Inflammatory macrophage treated with lipopolysaccharide for 4 hours (primary cell): Measurements from ENCODE around the gene DDAH1.
A peak's percentile ranks its signal among the peaks of the same experiment; 100 is the strongest.

Experiments
- DNase-seq: peaks from one replicate; pipeline ENCODE4 v3.0.0-alpha.2; 2020

Gene DDAH1

DNA sequence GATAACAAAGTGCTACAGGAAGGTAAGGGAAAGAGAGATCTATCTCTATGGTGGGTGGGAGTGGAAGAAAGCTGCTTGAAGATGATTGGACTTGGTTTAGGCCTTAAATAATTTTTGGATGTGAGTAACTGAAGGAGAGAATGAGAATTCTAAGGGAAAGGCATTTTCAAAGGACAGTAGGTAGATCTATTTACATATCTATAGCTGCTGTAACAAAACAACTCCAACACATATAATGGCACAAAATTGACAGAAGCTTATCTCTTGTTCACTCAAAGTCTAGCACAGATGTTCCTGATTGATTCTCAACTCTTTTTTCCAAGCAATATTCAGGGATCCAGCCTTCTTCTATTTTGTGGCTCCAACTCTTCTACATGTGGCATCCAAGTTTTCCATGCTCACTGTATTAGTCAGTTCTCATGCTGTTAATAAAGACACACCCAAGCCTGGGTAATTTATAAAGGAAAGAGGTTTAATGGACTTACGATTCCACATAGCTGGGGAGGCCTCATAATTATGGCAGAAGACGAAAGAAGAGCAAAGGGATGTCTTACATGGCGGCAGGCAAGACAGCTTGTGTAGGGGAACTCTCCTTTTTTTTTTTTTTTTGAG is 3.1 kb upstream of the DDAH1 start:
- no peak for DNase-seq

DNA sequence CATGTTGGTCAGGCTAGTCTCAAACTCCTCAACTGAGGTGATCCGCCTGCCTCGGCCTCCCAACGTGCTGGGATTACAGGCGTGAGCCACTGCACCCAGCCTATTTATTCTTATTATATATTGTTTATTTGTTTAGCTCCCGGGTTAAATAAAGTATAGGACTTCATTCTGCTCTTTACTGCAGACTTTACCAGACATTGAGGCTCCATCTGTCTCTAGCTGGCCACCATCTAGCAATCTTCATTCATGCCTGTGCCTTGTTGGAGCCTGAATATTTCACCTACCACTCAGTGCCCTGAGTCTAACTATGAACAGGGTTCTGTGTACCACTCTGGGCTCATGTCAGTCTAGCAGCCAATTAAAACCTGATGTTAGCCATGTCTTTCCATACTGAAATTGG is 2.1 kb upstream of the DDAH1 start:
- DNase-seq: no peak

DNA sequence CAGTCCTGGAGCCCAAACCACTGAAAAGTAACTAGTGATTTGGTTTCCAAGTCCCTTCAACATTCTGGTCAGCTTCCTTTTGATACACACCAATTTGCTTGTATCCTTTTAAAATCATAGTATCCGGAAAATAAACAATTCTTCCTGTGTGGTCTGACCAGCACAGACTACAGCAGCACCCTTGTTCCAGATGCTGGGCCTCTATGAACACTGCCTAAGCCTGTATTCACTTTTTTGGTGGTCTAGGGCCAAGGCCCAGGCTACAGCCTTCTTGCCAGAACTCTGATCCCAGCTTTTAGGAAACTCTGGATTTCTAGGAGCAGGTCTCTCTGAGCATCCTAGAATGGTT is 801 bp upstream of the DDAH1 start:
- DNase-seq: no peak

DNA sequence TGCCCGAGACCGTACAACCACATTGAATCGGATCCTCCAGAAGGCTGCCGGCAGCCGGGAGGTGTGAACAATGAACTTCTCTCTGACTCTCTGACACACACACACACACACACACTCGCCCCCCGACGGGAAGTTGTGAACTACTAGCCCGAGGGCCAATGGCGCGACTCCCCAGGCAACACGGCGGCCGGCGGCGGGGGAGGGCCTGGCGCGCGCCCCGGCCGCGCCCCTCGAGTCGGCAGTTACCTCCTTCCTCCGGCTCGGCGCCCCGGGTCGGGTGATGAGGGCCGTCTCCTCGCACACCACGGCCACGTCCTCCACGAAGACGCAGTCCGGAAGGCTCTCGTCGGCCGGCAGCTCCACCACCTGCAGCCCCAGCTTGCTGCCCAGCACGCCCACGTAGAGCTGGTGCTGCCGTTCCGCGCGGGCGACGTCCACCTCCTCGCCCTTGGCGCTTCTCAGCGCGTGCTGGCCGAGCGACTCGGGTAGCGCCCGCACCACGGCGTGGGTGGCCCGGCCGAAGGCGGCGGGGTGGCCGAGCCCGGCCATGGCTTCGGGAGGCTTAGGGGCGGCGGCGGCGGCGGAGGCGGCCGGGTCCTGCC is 361 bp downstream of the DDAH1 start:
- DNase-seq: peak; percentile 20

DNA sequence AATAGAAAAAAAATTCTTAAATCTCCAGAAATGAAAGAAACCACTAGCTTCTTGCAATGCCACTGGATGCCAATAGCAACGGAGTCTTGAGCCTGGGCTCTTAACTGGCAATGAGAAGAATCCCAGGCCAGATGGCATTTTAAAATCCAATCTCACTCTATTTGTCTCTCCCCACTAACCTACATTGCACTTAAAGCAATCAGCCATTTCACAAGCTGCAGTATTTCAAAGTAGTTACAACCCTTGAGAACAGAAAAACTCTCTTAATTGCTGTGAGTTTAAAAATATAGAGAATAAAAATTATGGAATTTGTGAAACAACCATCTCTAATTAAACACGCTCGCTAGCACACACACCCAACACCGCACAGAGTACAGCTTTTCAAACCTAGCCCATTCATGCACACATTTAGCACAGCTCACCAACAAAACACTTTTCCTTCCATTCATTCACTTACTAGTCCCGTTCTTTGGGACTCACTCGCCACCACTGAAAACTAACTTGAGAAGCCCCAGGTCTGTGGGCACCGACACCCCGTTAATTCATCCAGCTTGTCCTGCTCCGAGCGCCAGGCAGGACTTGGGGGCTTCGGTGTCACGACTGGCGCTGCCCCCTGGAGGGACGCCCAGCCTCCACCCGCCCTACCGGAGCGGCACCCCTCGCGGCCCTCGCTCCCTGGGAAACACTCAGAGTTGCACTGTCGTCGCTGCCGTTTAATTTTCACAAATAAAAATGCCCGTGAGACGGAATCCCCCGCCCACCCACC is 1.0 kb downstream of the DDAH1 start:
- no peak for DNase-seq

DNA sequence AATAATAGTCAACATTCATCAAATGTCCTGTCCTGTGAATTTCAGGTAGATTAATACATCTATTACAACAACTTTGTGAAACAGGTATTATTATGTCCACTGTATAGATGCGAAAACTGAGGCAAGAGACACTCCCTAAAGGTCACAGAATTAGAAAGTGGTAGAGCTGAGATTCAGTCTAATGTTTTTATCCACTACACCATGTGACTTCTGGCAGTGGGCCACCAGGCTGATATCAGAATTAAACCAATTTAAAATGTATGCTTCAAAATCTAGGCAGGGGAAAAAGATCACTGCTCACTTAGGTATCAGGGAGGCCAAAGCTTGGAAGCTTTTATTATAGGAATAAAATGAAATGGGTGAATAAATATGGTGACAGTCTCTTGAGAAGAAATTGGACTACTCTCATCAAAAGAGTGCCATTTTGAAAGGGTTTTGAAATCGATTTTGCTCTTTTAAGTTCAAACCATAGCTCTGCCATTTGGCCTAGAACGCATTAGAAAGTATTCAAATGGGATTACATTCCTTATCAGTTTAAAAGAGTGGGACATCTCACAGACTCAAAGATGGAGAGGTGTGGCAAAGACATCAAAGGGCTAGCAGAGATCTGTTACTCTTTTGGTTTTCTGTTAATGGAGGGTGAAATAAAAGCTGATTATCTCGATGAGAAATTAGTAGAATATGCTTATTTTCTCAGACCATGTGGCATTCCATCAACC is 1.9 kb downstream of the DDAH1 start:
- no peak for DNase-seq

DNA sequence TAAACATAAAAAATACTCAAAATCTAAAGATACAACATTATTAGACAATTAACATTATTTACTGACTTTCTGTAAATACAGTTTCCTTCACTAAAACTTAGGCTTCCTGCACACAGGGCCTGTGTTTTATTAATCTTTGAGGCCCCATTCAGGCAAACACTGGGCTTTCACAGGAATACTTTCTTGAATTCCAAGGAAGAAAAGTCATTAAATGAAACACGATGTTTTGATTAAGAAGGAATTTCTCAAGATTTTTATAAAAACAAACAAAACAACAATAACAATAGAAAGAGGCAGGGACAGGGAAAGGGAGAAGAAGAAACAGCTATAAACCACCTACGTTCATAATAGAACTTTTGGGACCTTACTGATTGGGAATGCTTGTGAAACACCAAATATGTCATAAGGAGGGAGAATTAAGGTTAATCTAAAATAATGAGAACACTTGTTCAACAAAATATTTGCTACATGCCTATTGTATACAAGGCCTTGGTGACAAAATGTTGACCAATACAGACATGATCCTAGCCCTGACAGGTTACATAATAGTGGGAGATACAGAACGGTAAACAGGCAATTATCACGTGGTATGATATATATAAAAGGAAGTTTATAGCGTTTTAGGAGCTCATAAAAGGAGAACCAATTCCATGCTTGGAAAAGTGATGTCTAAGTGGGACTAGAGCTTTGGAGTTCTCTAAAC is 3.6 kb downstream of the DDAH1 start:
- DNase-seq: no peak

- DNase-seq: no peak
These were observed 4.3 kb downstream of the DDAH1 start for GRCh38 chr1:85460555-85461088.

GRCh38 chr1:85459290-85459689 is 5.7 kb downstream of the DDAH1 start:
- no peak for DNase-seq

GRCh38 chr1:85454214-85454613 is 10.7 kb downstream of the DDAH1 start:
- no peak for DNase-seq

DNA sequence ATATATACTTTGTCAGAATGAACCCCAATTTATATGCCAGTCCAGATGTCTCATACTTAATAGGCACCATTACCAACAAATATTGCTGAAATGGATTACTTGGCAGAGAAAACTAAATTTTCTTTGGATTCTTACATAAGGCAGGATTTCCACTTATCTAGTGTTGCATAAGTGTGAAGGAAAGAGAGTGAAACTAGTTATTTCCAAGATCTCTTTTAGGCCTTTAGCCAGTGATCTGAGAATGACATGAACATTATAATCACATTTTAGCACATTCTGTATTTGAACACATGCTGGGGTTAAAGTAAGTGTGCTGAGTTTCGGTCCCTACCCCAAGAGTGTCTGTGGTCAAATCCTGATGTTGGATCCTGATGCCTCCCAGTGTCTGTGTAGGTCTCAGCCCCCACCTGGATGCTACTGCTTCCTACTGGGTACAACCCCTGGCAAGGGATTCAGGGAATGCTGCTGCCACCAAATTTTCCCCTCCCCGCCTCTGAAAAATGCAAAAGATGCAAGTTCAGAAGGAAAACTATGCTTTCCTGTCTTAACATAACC is 11.2 kb downstream of the DDAH1 start:
- no peak for DNase-seq

- no peak for DNase-seq
These were observed 12.0 kb downstream of the DDAH1 start for GRCh38 chr1:85452948-85453347.

DNA sequence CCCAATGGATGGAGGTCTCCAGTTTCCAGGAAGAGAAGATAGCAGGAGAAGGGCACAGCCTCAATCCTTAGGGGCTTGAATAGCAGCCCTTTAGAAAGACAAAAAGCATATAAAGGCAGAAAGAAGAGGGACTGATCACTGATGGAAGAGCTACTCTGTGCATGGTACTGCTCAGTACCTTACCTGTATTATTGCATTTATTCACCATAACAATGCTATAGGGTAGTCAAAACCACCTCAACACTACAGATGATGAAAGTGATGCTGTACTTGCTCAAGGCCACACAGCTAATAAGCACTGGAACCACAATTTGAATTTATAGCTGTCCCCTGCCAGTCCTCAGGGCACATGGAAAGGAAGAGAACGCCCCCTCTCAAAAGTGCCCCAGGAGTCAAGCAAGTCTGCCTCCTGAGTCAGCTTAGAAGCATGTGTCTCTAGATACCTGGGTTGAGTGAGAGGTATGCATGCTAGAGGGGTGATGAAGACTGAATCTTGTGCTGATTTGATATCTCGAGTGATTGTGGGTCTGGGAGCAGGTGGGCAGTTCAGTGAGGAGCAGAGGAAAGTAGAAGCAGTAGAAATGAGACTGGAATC is 13.6 kb downstream of the DDAH1 start:
- DNase-seq: no peak

DNA sequence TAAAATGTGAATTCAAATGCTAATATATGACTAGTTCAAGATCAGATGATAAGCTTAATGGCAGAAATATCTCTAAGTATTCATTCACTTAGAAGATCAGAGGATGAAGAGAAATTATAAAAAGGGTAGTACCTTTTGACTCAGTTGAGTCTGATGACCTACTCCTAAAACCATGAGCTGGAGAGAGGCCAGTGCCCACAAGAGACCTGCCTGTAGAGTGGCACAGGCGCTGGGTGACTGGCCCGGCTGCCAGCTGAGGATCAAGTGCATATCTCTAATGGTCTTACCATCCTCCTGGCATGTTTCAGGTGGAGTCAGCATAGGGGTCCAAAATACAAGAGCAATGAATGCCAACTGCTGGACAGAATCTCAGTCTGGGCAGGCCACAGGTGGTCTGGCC is 14.1 kb downstream of the DDAH1 start:
- DNase-seq: no peak

DNA sequence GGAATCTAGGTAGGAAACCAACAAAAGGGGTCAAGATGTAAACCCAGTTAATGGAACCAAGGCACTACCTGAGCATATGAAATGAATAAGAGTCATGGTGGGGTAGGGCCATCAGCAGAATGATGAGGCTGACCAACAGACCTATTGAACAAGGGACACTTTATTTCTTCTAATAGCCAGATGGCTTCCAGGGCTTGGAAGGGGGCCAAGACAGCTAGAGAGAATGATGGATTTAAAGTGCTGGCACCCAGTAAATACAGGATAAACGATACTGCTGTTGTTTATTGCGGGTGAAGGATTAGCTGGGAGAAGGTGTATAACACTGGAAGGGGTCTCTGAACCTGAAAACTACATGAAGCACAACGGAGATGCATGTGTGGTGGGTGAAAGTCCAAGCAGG is 15.6 kb downstream of the DDAH1 start:
- DNase-seq: no peak

DNA sequence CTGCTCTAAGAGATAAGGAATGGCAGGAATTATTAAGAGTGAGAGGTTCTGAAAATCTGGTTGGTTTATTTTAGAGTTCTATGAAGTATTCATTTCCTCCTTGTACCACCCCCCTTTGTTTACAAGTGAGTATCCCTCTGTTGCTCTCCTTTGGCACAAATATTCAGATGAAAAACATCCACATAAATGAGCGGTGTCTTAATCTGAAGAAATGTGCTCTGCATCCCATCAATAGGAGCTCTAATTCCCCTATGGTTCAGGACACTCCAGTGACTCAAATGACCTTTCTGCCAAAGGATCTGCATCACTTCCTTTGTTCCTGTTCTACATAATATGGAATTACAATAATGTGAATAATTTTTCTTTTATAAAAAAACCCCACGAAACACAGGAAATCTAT is 16.6 kb downstream of the DDAH1 start:
- no peak for DNase-seq

DNA sequence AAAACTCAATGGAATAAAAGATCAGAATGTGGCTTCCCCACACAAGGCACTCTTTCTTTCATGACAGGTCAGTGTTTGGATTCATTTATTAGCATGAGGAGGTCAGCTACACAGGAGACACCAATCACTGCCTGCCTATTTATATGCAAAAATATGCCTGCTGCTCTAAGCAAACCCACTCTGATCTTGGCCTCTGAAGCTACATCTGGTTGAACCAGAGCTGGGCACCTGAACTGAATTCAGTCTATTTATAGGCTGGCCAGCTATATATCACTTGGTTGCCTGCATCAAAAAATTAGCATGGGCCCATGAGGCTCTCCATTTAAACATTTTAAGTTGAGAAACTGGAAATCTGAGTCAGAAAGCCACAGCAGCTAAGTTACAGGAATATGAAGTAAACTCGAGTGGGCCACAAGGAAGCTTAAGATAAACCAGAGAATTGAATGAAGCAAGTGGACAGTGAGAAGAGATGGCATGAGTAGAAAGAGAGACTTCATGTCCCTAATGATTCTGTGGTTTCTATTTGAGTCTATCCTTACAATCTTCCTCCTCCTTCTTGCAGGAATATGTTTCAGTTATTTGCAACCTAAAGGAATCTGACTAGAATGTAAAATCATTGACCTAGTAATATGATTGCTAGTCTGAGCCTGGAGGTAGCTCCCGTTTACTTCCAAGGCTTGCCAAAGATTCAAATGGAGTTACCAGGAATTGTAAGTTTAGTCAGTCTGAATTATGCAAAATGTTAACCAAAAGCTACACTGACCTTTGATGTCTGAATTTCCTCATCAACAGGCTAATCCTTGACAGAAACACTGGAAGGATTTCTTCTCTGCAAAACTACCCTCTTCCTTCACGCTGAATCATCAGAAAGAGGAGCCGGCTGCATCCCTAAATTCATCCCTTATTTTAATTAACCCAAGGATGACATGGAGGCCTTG is 17.7 kb downstream of the DDAH1 start:
- DNase-seq: no peak

DNA sequence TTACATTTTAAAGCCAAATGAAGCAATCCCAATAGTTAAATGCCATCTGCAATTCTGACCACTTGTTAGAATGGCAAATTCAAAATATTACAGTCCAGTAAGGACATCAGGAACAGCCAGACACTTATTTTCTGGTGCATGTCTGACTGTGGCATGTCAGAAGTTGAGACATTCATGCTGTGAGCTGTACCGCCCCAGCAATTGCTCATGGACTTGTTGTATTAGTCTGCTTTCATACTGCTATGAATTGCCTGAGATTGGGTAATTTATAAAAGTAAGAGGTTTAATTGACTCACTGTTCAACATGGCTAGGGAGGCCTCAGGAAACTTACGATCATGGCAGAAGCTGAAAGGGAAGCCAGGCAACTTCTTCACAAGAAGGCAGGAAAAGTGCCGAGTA is 19.1 kb downstream of the DDAH1 start:
- no peak for DNase-seq

DNA sequence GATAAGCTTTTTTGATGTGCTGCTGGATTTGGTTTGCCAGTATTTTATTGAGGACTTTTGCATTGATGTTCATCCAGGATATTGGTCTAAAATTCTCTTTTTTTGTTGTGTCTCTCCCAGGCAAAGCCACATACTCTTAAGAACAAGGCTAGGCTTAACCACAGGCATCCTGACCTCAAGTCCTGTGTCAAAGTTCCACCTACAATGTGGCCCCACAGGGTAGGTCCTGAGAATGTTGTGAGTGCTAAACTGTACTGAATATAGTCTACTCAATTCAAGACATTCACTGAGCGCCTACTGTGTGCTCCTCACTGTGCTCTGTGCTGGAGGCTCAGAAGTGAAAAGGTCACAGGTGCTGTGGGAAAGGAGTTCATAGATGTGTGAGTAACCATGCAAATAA is 20.6 kb downstream of the DDAH1 start:
- no peak for DNase-seq

- no peak for DNase-seq
These were observed 24.3 kb downstream of the DDAH1 start for GRCh38 chr1:85440612-85441011.

DNA sequence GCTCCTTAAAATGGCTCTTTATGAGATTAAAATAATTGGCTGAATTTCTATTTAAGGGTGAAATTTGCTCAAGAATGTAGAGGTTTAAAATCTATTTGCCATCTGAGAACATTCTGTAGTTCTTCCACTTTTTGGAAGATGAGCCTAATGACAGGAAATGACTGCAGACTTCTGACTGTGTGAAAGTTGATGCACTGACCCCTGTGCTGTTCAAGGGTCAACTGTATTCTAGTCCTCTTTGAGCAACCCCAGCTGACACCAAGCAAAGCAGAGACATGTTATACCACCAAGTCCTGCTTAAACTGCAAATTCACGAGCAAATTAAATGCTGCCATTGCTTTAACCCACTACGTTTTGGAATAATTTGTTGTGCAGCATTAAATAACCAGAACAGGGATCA is 26.6 kb downstream of the DDAH1 start:
- DNase-seq: no peak
